ENCODE data around the gene MT1X. TPM values are rescaled to one million over a fixed set of nuclear protein-coding genes. Genes with fewer than 3 reads are reported as not detected.

MT1X gene
- total RNA-seq, 4 donors from 2014 or later = 314 to 2,825 (median 445) TPM

DNA sequence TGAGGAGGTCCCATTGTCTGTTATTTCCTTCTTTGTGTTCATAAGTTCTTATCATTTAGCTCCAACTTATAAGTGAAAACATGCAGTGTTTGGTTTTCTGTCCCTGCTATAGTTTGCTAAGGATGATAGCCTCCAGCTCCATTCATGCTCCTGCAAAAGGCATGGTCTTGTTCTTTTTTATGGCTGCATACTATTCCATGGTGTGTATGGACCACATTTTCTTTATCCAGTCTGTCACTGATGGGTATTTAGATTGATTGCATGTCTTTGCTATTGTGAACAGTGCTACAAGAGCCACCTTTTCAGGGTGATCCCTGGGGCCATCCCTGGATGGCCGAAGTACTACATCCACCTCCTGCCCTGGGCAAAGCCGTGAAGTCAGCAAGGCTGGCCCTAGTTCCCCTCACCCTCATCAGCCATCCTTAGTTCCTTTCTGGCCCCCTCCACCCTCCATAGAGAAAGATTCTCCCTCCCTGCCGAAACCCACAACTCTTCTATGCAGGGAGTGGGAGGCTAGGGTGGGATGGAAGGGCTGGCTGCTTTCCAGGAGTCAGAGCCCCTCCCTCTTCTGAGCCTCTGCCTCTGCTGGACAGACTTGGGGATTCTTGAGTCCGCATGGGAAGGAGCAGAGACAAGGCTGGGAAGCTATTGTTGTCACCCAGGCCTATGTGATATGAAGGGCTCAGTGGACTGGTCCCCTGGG is 8.3 kb downstream of the MT1X start:
- no peak overlapping the region for H3K4me3 ChIP-seq (replicated peaks in 1 of 3)
- no peak for DNase-seq
- intact Hi-C loops (cut with DNase I) = no loop called here
- H3K9me3 ChIP-seq = no peaks in the 10 kb centered on the region
- TF ChIP-seq CTCF (IDR thresholded peaks at IDR 0.05) = no peak
- no peak for TF ChIP-seq POLR2A (IDR thresholded peaks at IDR 0.05)
- H3K36me3 ChIP-seq = no peaks in the 10 kb centered on the region
- 79 to 80% methylated on average over 4 of the region's 4 CpGs for WGBS, 2 donors
- peak overlapping the region in 2 of 3 donors; percentile 42 to 70 for H3K27ac ChIP-seq
- H3K4me1 ChIP-seq = peaks cover 5 to 20% of the 10 kb centered on the region in 2 donors
- H3K27me3 ChIP-seq = no peaks in the 10 kb centered on the region

DNA sequence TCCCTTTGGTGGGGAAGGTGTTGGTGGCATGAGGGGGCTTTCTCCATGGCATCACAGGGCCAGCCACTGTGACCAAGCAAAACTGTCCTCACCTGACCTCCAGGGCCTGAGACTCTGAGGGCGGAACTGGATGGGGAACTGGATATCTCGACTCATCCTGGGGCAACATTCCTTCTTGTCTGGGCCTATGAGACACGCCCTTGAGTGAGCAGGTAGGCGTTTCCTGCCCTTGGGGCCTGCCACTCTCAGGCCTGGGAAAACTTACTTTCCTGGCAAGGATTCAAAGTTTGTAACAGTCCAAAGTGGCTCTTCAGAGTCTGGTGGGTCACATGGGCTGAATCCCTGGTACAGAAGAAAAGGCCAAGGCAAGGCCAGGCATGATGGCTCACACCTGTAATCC is 9.6 kb downstream of the MT1X start:
- H3K9me3 ChIP-seq = no peaks in the 10 kb centered on the region
- H3K27ac ChIP-seq = peak overlapping the region; percentile 63 to 81 (median 74)
- H3K36me3 ChIP-seq = no peaks in the 10 kb centered on the region
- WGBS, 2 donors = 29 to 39% methylated on average over 4 of the region's 4 CpGs
- TF ChIP-seq POLR2A (IDR thresholded peaks at IDR 0.05) (peak in 1 of 2 donors; percentile 49), CTCF (IDR thresholded peaks at IDR 0.05) (no peak)
- H3K4me3 ChIP-seq (replicated peaks in 1 of 3) = no peak overlapping the region
- no peaks in the 10 kb centered on the region for H3K27me3 ChIP-seq
- peaks cover 4 to 14% of the 10 kb centered on the region in 2 donors for H3K4me1 ChIP-seq
- peak; percentile 91 to 94 for DNase-seq
- intact Hi-C loops (cut with DNase I) = no loop called here

DNA sequence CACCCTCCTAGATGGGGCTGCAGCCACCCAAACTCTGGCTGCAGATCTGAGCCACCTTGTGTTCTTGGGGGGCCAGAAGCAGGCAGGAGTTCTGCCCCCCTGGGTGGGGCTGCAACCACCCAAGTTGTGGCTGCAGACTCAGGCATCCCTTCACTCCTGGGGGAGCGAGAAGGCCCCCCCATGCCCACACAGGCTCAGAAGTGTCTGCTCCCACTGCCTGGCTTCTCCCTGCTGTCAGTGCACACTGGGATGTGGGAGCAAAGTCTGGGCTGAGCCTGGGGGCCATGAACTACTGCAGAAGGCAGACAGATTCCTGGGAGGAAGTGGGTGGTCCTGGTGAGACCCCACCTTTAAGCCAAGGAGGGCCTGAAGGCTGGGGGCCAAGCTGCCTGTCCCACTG is 13.0 kb downstream of the MT1X start:
- Histone ChIP-seq H3K4me1 (peaks cover 4 to 14% of the 10 kb centered on the region in 2 donors), H3K27ac (no peak overlapping the region), H3K9me3 (no peaks in the 10 kb centered on the region), H3K36me3 (no peaks in the 10 kb centered on the region), H3K27me3 (no peaks in the 10 kb centered on the region), H3K4me3 (replicated peaks in 1 of 3) (no peak overlapping the region)
- intact Hi-C loops (cut with DNase I) = loop anchor here (5.0 kb wide), 1 partner anchor 178 kb away; no protein-coding TSS in a partner anchor
- WGBS, 2 donors = 60 to 71% methylated on average over 1 of the region's 1 CpG
- no peak for TF ChIP-seq POLR2A (IDR thresholded peaks at IDR 0.05)
- TF ChIP-seq CTCF (IDR thresholded peaks at IDR 0.05) = no peak
- no peak for DNase-seq

DNA sequence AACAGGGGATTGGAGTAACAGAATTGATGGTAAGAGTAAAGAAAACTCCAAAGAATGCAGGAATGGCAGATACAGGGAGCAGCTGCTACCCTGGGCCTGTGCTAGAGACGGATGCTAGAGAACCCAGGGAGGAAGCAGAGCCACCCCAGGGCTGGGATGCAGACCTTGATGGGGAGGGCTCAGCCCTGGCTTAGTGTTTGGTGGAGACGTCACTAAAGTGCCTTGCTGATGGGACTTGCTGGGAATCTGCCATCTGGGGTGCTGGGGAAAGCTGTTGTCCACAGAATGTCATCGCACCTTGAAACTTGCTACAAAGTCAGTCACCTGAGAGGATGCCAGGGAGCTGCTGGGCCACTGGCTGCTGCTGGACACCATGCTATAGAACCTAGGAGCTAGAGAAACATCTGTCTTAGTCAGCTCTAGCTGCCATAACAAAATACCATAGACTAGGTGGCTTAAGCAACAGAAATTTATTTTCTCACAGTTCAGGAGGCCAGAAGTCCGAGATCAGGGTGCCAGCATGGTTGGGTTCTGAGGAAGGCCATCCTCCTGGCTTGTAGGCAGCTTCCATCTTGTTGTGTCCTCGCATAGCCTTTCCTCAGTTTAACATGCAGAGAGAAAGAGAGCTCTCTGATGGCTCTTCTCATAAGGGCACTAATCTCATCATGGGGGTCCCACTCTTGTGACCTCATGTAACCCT is 15.3 kb downstream of the MT1X start:
- Histone ChIP-seq H3K4me3 (replicated peaks in 1 of 3) (no peak overlapping the region), H3K9me3 (no peaks in the 10 kb centered on the region), H3K36me3 (no peaks in the 10 kb centered on the region), H3K4me1 (no peaks in the 10 kb centered on the region), H3K27ac (no peak overlapping the region), H3K27me3 (no peaks in the 10 kb centered on the region)
- TF ChIP-seq CTCF (IDR thresholded peaks at IDR 0.05) (no peak), POLR2A (IDR thresholded peaks at IDR 0.05) (no peak)
- intact Hi-C loops (cut with DNase I) = loop anchor here (5.0 kb wide), 1 partner anchor 180 kb away; no protein-coding TSS in a partner anchor
- no peak for DNase-seq
- 94 to 97% methylated on average over 5 of the region's 5 CpGs for WGBS, 2 donors

GRCh38 chr16:56700195-56700594 is 17.9 kb downstream of the MT1X start:
- no peak overlapping the region for H3K4me3 ChIP-seq (replicated peaks in 1 of 3)
- intact Hi-C loops (cut with DNase I) = loop anchor here (5.0 kb wide), 1 partner anchor 123 kb away; no protein-coding TSS in a partner anchor
- H3K36me3 ChIP-seq = no peaks in the 10 kb centered on the region
- no peaks in the 10 kb centered on the region for H3K27me3 ChIP-seq
- 46 to 58% methylated on average over 1 of the region's 1 CpG for WGBS, 2 donors
- no peak for DNase-seq
- H3K9me3 ChIP-seq = no peaks in the 10 kb centered on the region
- TF ChIP-seq POLR2A (IDR thresholded peaks at IDR 0.05) = no peak
- no peak for TF ChIP-seq CTCF (IDR thresholded peaks at IDR 0.05)
- H3K4me1 ChIP-seq = no peaks in the 10 kb centered on the region
- no peak overlapping the region for H3K27ac ChIP-seq

All from thyroid gland (tissue), 4 donors.